ENCODE measurements around the gene TRAP1. TPM values are rescaled to one million over a fixed set of nuclear protein-coding genes. Genes with fewer than 3 reads are reported as not detected.

TRAP1 gene
- total RNA-seq, 1 experiment from 2014 or later = 416 TPM

DNA sequence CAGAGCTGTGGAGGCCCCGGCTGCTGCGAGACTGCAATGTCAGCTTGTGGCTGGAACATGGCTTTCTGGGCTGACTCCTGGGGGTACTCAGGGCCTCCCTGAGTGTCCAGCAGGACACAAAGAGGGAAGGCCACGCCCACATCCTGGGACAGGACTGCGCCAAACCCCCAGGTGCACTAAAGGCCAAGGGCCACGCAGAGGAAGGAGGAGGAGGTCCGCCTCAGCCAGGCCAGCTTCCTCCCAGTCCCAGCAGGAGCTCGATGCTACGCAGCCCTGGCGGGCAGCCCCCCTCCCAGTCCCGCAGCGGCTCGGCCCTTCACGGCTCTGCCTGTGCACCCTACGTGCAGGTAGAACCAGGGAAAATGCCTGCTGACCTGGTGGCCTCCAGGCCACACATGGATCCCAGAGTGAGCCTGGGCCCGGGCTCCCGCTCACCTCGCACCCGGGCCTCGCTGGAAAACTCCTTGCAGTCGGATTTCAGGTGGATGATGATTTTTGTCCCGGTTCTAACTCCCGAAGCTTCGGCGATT, 41.7 kb downstream of the TRAP1 start (continued):
- TF ChIP-seq, protein P1, sequence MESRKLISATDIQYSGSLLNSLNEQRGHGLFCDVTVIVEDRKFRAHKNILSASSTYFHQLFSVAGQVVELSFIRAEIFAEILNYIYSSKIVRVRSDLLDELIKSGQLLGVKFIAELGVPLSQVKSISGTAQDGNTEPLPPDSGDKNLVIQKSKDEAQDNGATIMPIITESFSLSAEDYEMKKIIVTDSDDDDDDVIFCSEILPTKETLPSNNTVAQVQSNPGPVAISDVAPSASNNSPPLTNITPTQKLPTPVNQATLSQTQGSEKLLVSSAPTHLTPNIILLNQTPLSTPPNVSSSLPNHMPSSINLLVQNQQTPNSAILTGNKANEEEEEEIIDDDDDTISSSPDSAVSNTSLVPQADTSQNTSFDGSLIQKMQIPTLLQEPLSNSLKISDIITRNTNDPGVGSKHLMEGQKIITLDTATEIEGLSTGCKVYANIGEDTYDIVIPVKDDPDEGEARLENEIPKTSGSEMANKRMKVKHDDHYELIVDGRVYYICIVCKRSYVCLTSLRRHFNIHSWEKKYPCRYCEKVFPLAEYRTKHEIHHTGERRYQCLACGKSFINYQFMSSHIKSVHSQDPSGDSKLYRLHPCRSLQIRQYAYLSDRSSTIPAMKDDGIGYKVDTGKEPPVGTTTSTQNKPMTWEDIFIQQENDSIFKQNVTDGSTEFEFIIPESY (IDR thresholded peaks at IDR 0.05; ENCODE audit: extremely low read depth, insufficient replicate concordance, low read length) = no peak
- TF ChIP-seq ZNF274 (IDR thresholded peaks at IDR 0.05; ENCODE audit: low read depth, low read length) (no peak), EZH2 (IDR thresholded peaks at IDR 0.05) (no peak), SP1 (IDR thresholded peaks at IDR 0.05; ENCODE audit: low read depth) (no peak)

DNA sequence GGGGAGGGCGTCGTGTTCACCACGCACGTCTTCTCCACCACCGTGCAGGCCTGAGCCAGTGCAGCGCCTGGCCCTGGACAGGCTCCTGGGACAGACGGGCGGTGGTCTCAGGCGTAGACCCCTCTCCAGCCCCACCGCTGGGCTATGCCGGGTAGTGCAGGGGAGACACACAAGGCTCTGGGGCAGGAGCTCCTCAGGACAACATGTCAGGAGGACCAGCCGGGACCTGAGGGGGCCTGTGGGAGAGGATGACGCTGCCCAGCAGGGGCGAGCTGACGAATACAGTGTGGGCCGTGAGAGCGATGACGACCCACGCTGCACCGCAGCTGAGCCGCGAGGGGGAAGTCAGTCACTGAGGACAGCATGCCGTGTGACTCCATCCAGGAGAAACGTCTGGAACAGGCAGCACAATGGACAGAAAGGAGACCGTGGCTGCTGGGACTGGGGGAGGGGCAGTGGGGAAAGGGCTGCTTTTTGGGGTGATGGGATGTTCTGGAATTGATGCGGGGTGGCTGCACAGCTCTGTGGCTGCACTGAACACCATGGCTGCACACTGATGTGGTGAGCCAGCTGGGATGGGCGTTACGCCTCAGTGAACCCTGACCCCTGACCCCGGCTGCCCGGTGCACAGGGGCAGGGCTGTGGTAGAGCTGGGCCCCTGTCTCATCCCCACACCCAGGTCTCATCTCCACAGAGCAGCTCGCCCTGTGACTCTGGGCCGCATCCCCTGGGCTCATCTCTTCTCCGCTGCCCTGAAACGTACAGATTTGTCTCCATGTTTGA, 42.6 kb downstream of the TRAP1 start:
- Histone ChIP-seq H3K4me3 (replicated peaks in 1 of 2; ENCODE audit: low read depth in 1 of 2, low read length in 2 of 2) (no peak overlapping the region), H3K79me2 (ENCODE audit: insufficient read depth, low read length) (no peaks in the 10 kb centered on the region), H2AFZ (ENCODE audit: low read depth, low read length, poor library complexity, severe bottlenecking) (no peak overlapping the region), H3K9me3 (ENCODE audit: control insufficient read depth in 1 of 2, insufficient read depth in 1 of 2, low read depth in 1 of 2, low read length in 2 of 2) (no peaks in the 10 kb centered on the region), H3K27ac (ENCODE audit: low read depth, low read length) (no peak overlapping the region), H3K36me3 (ENCODE audit: control insufficient read depth in 1 of 2, insufficient read depth in 2 of 2, low read length in 2 of 2) (peaks cover 14 to 51% of the 10 kb centered on the region in 2 experiments), H3K4me2 (ENCODE audit: low read length) (no peak overlapping the region), H3K4me1 (ENCODE audit: control insufficient read depth in 1 of 2, insufficient read depth in 2 of 2, low read length in 2 of 2) (no peaks in the 10 kb centered on the region), H3K27me3 (ENCODE audit: insufficient read depth, low read length) (no peaks in the 10 kb centered on the region), H3K9ac (ENCODE audit: low read length) (no peak overlapping the region), H4K20me1 (ENCODE audit: insufficient read depth) (no peaks in the 10 kb centered on the region), H3K9me2 (ENCODE audit: insufficient read depth) (no peaks in the 10 kb centered on the region)
- no TSS peak for BruUV-seq (replicated peaks)
- RAD21 ChIA-PET (ENCODE audit: low non-redundant PET in 1 of 2, low total read pairs in 2 of 2, uncharacterized antibody in 2 of 2, unreplicated experiment in 2 of 2) = no interaction called here
- ATAC-seq = 0 out of 2 replicates have a peak, but pooled peaks have one; percentile 29
- DNase-seq (ENCODE audit: low read depth, low spot score) = no peak
- intact Hi-C loops (cut with micrococcal nuclease) = no loop called here
- TF ChIP-seq, protein P2, sequence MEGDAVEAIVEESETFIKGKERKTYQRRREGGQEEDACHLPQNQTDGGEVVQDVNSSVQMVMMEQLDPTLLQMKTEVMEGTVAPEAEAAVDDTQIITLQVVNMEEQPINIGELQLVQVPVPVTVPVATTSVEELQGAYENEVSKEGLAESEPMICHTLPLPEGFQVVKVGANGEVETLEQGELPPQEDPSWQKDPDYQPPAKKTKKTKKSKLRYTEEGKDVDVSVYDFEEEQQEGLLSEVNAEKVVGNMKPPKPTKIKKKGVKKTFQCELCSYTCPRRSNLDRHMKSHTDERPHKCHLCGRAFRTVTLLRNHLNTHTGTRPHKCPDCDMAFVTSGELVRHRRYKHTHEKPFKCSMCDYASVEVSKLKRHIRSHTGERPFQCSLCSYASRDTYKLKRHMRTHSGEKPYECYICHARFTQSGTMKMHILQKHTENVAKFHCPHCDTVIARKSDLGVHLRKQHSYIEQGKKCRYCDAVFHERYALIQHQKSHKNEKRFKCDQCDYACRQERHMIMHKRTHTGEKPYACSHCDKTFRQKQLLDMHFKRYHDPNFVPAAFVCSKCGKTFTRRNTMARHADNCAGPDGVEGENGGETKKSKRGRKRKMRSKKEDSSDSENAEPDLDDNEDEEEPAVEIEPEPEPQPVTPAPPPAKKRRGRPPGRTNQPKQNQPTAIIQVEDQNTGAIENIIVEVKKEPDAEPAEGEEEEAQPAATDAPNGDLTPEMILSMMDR (IDR thresholded peaks at IDR 0.05 in 2 of 3, conservative IDR thresholded peaks at IDR 0.05 in 1 of 3; ENCODE audit: borderline replicate concordance in 1 of 3, insufficient read depth in 1 of 3, low read depth in 2 of 3, low read length in 2 of 3) = peak in 1 of 3 experiments; percentile 14; a peak in 1 of 6 replicates
- no peak for TF ChIP-seq ZFX (IDR thresholded peaks at IDR 0.05)
- POLR2A ChIA-PET = no interaction called here
- CTCF ChIA-PET = no interaction called here
